ENCODE results near the gene TTC16. TPM values are rescaled to one million over a fixed set of nuclear protein-coding genes. Genes with fewer than 3 reads are reported as not detected.

TTC16 gene
- total RNA-seq, 1 donor from 2014 or later: not detected

- no peaks in the 10 kb centered on the region for H3K4me1 ChIP-seq
- Mint-ChIP-seq H3K36me3 (no peaks in the 10 kb centered on the region), H3K4me3 (no peak overlapping the region), H3K9me3 (no peaks in the 10 kb centered on the region), H3K27ac (no peak overlapping the region), H3K4me1 (peaks cover 3% of the 10 kb centered on the region), H3K27me3 (ENCODE audit: insufficient read depth, low read depth) (peaks cover 5% of the 10 kb centered on the region)
- no peaks in the 10 kb centered on the region for H4K20me1 ChIP-seq (ENCODE audit: low read depth)
- H3K4me3 ChIP-seq: no peak overlapping the region
- no peak overlapping the region for H3K27ac ChIP-seq
- H3K79me2 ChIP-seq (ENCODE audit: low read depth): no peaks in the 10 kb centered on the region
- no peak overlapping the region for H2AFZ ChIP-seq (replicated peaks)
- TF ChIP-seq EZH2 (IDR thresholded peaks at IDR 0.05) (no peak), EZH2phosphoT487 (IDR thresholded peaks at IDR 0.05) (no peak), CTCF (IDR thresholded peaks at IDR 0.05) (no peak)
- no peak overlapping the region for H3K9ac ChIP-seq
- no peak for DNase-seq (ENCODE audit: low spot score)
- no peaks in the 10 kb centered on the region for H3K27me3 ChIP-seq
- no peaks in the 10 kb centered on the region for H3K9me3 ChIP-seq (ENCODE audit: low read depth)
- peaks cover 18% of the 10 kb centered on the region for H3F3A ChIP-seq (ENCODE audit: low read depth)
- no peaks in the 10 kb centered on the region for H3K36me3 ChIP-seq
- no peak overlapping the region for H3K4me2 ChIP-seq
Observed at GRCh38 chr9:127697575-127697974, 18.3 kb upstream of the TTC16 start.

- H3K9ac ChIP-seq: no peak overlapping the region
- H4K20me1 ChIP-seq (ENCODE audit: low read depth): no peaks in the 10 kb centered on the region
- no peaks in the 10 kb centered on the region for H3K9me3 ChIP-seq (ENCODE audit: low read depth)
- peaks cover 3% of the 10 kb centered on the region for H3K4me1 Mint-ChIP-seq
- H3K4me2 ChIP-seq: no peak overlapping the region
- peaks cover 5% of the 10 kb centered on the region for H3K27me3 Mint-ChIP-seq (ENCODE audit: insufficient read depth, low read depth)
- DNase-seq (ENCODE audit: low spot score): no peak
- H3K36me3 Mint-ChIP-seq: no peaks in the 10 kb centered on the region
- H3K4me3 ChIP-seq: no peak overlapping the region
- no peak overlapping the region for H3K27ac ChIP-seq
- TF ChIP-seq EZH2 (IDR thresholded peaks at IDR 0.05): no peak
- no peak for TF ChIP-seq CTCF (IDR thresholded peaks at IDR 0.05)
- no peak for TF ChIP-seq EZH2phosphoT487 (IDR thresholded peaks at IDR 0.05)
- peak overlapping the region; percentile 37 for H3K4me3 Mint-ChIP-seq
- no peak overlapping the region for H2AFZ ChIP-seq (replicated peaks)
- H3K9me3 Mint-ChIP-seq: no peaks in the 10 kb centered on the region
- H3K27me3 ChIP-seq: no peaks in the 10 kb centered on the region
- H3F3A ChIP-seq (ENCODE audit: low read depth): peaks cover 18% of the 10 kb centered on the region
- no peaks in the 10 kb centered on the region for H3K36me3 ChIP-seq
- no peaks in the 10 kb centered on the region for H3K4me1 ChIP-seq
- no peak overlapping the region for H3K27ac Mint-ChIP-seq
- no peaks in the 10 kb centered on the region for H3K79me2 ChIP-seq (ENCODE audit: low read depth)
Observed at GRCh38 chr9:127698386-127698785, 17.5 kb upstream of the TTC16 start.

- DNase-seq (ENCODE audit: low spot score): peak; percentile 97
- Histone ChIP-seq H3K27me3 (no peaks in the 10 kb centered on the region), H3K4me1 (no peaks in the 10 kb centered on the region), H3K9ac (no peak overlapping the region), H3K4me2 (peak overlapping the region; percentile 69), H3F3A (ENCODE audit: low read depth) (peaks cover 18% of the 10 kb centered on the region), H3K9me3 (ENCODE audit: low read depth) (no peaks in the 10 kb centered on the region), H3K27ac (no peak overlapping the region), H2AFZ (replicated peaks) (peak overlapping the region; percentile 83), H3K36me3 (no peaks in the 10 kb centered on the region), H3K79me2 (ENCODE audit: low read depth) (no peaks in the 10 kb centered on the region), H4K20me1 (ENCODE audit: low read depth) (no peaks in the 10 kb centered on the region), H3K4me3 (peak overlapping the region; percentile 36)
- TF ChIP-seq EZH2 (IDR thresholded peaks at IDR 0.05): no peak
- TF ChIP-seq CTCF (IDR thresholded peaks at IDR 0.05): peak; percentile 10
- H3K4me1 Mint-ChIP-seq: peaks cover 3% of the 10 kb centered on the region
- H3K4me3 Mint-ChIP-seq: peak overlapping the region; percentile 75
- H3K27ac Mint-ChIP-seq: no peak overlapping the region
- H3K27me3 Mint-ChIP-seq (ENCODE audit: insufficient read depth, low read depth): peaks cover 5% of the 10 kb centered on the region
- H3K36me3 Mint-ChIP-seq: no peaks in the 10 kb centered on the region
- H3K9me3 Mint-ChIP-seq: no peaks in the 10 kb centered on the region
Observed at GRCh38 chr9:127698985-127699670, 16.8 kb upstream of the TTC16 start.
